Activated CD4-positive, alpha-beta T cell treated with anti-CD3 and anti-CD28 coated beads, Interleukin-2, amount 50 U/mL, for 4 hours (primary cell): Measurements from ENCODE around the gene MBD5.

Experiments
- DNase-seq, 2 experiments: peaks; one replicate each; pipeline ENCODE4 v3.0.0-alpha.2; 2020

MBD5 gene

DNA sequence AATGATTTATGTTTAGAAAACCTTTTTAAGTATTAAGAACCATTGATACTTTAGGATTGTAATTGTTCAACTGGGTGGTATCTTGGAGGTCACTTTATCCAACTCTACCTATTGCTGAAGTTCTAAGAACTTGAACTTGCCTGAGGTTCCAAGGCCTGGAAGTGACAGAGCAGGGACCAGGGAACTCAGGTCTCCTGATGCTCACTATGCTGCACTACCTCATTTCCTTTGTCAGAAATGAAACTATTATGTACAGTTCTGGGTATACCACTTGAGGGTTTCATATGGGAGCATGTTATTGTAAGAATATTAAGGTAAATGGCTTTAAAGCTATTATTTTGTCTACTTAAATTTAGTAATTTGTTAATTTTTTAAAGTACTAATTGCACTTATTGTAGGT, 3.0 kb downstream of the MBD5 start:
- no peak for DNase-seq

DNA sequence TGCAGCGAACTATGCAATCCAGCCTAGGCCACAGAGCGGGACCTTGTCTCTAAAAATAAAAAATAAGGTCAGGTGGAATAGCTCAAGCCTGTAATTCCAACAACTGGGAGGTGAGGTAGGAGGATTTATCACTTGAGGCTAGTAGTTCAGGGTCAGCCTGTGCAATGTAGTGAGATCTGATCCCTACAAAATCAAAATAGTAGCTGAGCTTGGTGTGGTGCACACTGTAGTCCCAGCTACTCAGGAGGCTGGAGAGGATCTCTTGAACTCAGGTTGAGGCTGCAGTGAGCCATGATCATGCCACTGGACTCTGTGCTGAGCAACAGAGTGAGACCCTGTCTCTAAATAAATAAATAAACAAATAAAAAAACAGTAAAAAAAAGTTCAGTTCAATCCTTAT, 5.7 kb downstream of the MBD5 start:
- DNase-seq = no peak

GRCh38 chr2:148027822-148028221, 6.9 kb downstream of the MBD5 start:
- no peak for DNase-seq

- no peak for DNase-seq
Observed at GRCh38 chr2:148028781-148029180, 7.9 kb downstream of the MBD5 start.

DNA sequence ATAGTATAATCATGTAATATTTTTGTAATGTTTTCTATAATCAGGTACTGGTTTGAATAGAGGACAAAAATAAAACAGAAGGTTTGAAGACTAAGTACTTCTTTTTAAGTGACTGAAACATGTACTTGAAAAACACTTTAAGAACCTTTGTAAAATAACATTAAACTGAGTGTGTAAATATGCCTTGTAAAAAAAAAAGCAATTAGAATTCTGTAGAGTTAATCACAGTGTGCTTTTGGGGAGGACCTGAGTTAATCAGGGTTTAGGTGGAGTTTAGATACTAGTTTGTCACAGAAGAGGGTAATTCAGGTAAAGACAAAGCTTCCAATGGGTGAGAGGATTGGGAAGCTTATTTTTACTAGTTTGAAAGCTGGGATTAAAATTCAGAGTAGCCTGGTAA, 10.3 kb downstream of the MBD5 start:
- no peak for DNase-seq

DNA sequence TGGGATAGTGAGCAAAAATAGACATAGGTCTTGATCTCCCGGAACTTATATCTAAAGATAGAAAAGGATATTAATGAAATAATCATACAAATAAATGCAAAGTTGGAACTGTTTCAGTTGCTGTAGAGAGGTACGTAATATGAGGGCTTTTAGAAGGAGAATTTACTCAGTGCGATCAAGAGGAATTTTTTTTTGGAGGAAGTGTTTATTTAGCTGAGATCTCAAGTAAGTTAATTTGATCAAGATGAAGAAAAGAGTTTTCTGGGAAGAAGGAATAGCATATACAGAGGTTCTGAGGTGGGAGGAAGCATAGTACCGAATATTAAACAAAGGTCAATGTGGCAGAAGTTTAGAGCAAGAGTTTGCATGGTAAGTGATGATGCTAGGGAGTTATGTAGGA, 11.3 kb downstream of the MBD5 start:
- DNase-seq = no peak

GRCh38 chr2:148039783-148040182, 18.9 kb downstream of the MBD5 start:
- no peak for DNase-seq

DNA sequence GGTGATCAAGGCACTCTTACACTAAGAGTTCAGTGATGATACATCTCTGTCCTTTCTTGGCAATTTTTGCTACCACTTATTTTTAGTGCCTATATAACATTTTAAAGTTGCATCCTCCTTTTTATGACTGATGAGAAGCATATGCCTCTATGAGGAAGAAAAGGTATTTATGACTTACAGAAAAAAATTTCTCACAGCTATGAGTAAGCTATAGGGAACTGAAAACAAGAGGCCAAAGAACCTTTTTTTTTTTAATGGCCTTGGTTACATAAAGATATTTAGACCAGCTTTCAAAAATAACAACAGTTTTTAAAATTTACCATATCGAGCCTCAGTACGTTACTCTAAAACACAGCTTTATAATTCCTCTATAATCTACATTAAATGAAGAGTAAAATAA, 21.3 kb downstream of the MBD5 start:
- DNase-seq = no peak

GRCh38 chr2:148044322-148044721, 23.4 kb downstream of the MBD5 start:
- no peak for DNase-seq

DNA sequence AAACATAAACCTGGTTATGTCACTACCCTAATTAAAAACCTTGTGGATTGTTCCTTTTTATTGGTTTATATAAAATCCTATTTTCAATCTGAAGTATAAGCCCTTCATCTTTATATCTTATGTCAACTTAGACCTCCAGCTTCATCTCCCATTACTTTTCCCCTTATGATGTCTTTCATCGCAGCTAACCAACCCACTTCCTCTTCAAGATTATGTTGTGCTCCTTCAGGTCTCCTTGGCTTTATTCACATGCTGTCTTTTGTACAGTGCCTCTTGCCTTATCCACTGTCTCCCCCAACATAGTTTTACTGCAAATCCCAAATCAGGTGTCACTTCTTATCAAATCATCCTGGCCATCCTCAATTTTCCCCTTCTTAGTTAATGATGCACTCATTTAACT, 25.9 kb downstream of the MBD5 start:
- DNase-seq = no peak

DNA sequence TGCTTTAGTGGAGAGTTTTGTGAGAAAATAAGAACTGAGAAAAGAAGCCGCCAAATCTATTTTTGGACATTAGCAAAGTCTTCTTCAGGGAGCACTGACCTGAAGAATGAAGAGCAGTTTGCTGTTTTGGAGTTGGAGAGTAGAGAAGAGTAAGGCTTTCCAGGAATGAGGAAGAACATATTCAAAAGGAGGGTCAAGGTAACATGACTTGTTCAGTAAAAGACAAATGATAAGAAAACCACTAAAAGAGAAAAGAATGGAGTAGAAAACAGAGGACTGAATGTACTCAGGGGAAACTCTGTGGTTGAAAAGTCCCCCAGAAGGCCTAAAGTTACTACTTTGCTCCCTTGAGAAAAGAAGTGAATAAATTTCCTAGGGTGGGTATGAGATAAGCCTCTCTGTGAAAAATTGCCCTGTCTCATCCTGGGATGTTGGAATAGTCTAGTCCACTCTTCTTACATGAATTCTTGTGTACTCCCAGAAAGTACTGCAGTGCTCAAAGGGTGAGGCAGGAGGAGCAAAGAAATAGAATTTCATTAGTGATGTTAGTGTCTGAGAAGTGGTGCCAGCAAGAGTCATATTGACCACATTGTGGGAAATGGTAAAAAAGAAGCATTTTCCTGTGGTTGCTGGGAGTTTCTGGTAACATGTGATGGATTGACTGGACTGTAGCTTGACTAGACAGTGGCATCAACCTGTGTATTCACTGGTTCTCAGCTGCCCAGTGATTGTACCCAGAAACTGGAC, 27.8 kb downstream of the MBD5 start:
- no peak for DNase-seq

DNA sequence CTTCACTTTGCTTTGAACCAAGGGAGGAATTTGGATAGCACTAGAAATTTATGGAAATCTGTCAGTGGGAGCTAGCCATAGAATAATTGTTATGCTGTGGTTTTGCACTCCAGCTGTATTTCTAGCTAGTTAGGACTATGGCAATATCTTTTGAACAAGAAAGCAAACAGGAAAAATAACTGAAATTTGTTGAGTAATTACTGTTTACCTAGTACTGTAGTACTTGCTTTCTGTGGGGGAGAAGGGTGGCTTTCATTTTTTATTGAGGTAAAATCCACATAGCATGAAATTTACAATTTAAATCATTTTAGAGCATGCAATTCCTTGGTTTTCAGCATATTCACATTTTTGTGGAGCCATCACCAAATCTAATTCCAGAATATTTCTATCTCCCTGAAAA, 28.4 kb downstream of the MBD5 start:
- no peak for DNase-seq

GRCh38 chr2:148052687-148053086, 31.8 kb downstream of the MBD5 start:
- no peak for DNase-seq

- no peak for DNase-seq
Observed at GRCh38 chr2:148058641-148059040, 37.8 kb downstream of the MBD5 start.

DNA sequence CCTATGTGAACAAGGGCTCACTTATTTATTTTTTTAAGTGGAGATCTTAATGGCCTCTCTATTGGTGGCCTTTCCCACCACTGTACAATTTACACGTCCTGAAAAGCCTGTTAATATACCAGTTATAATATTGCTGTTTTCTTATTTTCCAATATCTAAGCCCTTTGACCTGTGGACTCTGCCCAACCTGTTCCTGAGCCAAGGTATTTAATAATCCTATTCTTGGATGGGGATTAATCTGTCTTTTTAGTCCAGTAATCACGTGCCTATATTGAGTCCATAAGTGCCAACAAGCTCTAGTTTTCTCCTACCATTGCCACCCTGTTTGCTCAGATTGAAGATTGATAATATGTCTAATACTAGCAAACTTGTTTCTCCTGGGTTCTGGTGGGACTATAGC, 42.7 kb downstream of the MBD5 start:
- DNase-seq = no peak

GRCh38 chr2:148065936-148066335, 45.0 kb downstream of the MBD5 start:
- DNase-seq = no peak

DNA sequence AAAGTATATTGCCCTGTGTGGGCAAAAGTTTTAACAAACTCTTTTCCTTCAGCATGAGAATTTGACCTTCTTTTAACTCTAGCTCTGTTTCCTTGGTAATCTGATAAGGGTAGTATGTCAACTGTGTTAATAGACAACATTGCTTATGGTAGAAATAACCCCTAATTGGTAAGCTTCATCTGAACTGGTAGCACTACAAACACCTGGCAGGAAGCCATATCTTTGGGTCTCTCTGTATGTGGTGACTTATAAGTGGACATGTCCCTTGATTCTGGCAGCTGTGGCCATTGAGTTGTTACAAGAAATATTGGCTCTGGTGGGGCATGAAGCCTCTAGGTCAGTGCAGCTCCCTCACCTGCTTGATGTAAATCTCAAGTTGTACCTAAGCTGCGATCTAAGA, 46.9 kb downstream of the MBD5 start:
- DNase-seq = no peak

DNA sequence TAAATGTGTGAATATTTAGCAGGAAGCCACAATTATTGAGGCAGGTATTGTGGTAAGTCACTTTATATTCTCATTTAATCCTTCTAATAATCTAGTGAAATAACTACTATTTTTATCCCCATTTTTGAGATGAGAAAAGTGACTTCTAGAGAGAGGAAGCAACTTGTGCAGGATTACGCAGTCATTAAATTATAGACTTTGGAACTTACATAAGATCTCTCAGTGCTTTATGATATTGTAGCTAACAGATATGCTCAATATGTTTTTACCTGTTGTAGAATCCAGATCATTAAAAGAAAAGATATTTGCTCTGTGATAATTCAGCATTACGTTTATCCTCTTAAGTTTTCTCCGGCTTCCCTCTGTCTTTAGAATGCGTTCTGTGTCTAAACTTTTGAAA, 50.5 kb downstream of the MBD5 start:
- DNase-seq = no peak

DNA sequence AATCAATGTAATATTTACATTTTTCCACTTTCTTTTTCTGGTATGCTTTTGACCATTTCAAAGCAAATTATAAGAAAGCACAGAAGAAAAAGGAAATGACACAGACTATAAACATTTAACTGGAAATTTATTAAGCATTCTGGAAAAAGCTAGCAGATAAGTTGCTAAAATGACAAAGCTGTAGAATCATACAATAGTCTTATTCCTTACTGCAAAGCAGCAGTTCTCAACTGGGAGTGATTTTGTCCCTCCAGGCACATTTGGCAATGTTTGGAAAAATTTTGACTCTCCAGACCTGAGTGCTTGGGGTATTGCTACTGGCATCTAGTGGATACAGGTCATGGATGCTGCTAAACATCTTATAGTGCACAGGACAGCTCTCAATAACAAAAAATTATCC, 75.1 kb downstream of the MBD5 start:
- DNase-seq = no peak

- no peak for DNase-seq
Observed at GRCh38 chr2:148102641-148103040, 81.8 kb downstream of the MBD5 start.

DNA sequence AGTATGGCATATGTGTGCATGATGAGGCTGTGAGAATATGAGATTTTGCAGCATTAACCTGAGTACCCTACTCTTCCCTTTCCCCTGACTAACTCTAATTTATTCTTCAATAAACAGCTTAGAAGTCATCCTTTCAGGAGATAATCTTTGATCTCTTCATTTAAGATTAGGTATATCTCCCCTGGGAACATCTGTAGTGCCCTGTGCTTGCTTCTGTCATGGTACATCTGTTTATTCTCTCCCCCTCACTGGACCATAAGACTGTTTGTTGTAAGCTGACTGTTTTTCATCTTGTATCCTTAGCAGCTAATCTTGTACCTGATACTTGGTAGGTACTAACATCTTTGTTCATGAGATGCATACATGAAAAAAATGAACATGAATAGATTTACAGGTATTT, 83.1 kb downstream of the MBD5 start:
- no peak for DNase-seq

DNA sequence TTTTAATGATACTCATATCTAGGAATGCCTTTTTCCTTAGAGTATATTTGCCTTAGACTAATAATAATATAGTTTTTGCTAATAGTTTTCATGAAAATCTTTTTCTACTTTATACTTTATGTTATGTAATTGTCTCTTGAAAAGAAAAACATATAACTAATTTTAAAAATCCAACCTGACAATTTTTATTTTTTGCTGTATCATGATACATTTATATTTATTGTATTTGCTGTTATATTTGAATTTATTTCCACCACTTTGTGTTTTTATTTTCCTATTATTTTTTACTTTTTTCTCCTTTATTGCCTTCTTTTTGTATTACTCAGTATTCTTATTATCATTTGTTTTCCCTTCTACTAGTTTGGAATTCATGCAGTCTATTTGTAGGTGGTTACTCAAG, 85.4 kb downstream of the MBD5 start:
- no peak for DNase-seq

GRCh38 chr2:148108385-148108784, 87.5 kb downstream of the MBD5 start:
- no peak for DNase-seq

DNA sequence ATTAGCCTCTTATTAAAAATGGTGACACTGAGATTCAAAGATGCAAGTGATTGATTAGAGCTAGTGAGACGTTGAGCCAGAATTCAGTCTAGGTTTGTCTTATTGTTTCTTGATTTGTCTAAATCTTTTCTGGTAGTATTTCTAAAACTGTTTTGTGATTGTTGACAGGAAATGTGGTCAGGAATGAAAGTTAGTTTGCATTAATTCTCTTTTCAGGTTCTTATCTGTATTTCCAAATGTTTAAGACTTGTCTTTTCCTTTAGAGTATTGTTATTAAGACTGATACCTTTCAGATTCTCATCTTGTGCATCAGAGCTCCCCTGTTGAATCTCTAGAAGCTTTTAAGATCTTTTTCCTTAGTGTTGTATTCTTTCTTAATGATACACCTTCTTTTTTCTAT, 89.3 kb downstream of the MBD5 start:
- DNase-seq = no peak

DNA sequence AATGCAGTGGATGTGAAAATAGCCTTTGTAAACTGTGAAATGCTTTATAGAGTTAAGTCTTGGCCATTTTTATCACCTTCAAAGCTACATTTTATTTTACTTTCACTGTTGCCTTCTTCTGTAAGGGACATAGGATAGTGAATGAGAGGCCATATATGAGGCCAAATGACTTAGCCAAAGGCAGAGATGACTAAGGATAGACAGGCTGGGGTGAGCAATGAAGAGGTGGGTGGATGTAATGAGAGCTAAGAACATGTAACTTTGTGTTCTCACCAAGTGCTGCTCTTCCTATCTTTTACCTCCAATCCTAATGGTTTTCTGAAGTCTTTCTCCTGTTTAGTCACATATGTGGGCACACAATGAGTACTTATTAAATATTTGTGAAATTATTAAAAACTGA, 101.9 kb downstream of the MBD5 start:
- no peak for DNase-seq

DNA sequence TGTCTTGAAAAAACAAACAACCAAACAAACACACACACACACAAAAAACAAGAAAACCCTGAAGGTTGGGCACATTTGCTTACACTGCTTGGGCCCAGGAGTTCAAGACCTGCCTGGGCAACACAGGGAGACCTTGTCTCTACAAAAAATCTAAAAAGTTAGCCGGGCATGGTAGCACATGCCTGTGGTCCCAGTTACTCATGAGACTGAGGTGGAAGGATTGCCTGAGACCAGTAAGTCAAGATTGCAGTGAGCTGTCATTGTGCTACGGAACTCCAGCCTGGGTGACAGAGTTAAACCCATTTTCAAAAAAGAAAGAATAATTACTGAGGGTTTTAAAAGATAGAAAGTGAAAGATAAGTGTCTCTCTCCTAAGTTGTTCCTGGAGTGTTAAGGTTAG, 103.4 kb downstream of the MBD5 start:
- no peak for DNase-seq
